Stomach (tissue), 4 donors: ENCODE data around the gene WBP2.

Source experiments
- EP300 ChIP-seq: sonication (generic); formaldehyde crosslinking; IDR thresholded peaks from one replicate; pipeline ENCODE4 v1.6.1; 2017; ENCODE audit warnings: antibody characterized with exemption
- POLR2A ChIP-seq, 4 donors: fragments of 450-650 bp; IDR thresholded peaks; one replicate each; pipeline ENCODE4 v1.6.1; 2016; ENCODE audit warnings: antibody characterized with exemption in 4 of 4, control low read depth in 2 of 4, mild to moderate bottlenecking in 1 of 4, moderate library complexity in 1 of 4
- POLR2AphosphoS5 ChIP-seq, 3 donors: sonication (generic); formaldehyde crosslinking; IDR thresholded peaks; one replicate each; pipeline ENCODE4 v1.6.1; 2016; ENCODE audit warnings: antibody characterized with exemption in 3 of 3
- TF ChIP-seq, protein P1 (sequence below), 7 experiments: fragments of 450-650 bp in 4 of 7; fragments of 200-600 bp in 3 of 7; sonication (generic) in 3 of 7; IDR thresholded peaks; one replicate each; pipeline ENCODE4 v1.5.1; 2016 to 2019; ENCODE audit warnings: antibody characterized with exemption in 7 of 7, control low read depth in 2 of 7, mild to moderate bottlenecking in 1 of 7

- TF ChIP-seq POLR2A (IDR thresholded peaks at IDR 0.05) (no peak), POLR2AphosphoS5 (IDR thresholded peaks at IDR 0.05) (no peak), EP300 (no peak)
- TF ChIP-seq, protein P1, sequence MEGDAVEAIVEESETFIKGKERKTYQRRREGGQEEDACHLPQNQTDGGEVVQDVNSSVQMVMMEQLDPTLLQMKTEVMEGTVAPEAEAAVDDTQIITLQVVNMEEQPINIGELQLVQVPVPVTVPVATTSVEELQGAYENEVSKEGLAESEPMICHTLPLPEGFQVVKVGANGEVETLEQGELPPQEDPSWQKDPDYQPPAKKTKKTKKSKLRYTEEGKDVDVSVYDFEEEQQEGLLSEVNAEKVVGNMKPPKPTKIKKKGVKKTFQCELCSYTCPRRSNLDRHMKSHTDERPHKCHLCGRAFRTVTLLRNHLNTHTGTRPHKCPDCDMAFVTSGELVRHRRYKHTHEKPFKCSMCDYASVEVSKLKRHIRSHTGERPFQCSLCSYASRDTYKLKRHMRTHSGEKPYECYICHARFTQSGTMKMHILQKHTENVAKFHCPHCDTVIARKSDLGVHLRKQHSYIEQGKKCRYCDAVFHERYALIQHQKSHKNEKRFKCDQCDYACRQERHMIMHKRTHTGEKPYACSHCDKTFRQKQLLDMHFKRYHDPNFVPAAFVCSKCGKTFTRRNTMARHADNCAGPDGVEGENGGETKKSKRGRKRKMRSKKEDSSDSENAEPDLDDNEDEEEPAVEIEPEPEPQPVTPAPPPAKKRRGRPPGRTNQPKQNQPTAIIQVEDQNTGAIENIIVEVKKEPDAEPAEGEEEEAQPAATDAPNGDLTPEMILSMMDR (IDR thresholded peaks at IDR 0.05) = no peak
These were observed 33.3 kb upstream of the WBP2 start for GRCh38 chr17:75888484-75888883.
